GM11168 (cell line): ENCODE results near the gene NKAIN4.

Experiments
- in situ Hi-C: fragments of 300-500 bp; cut with MboI; formaldehyde crosslinking; loops from one replicate; pipeline ENCODE4 v1.12.0; 2022; ENCODE audit warnings: low sequenced_read_pairs; ENCODE audit not compliant: unreplicated experiment

NKAIN4 gene

DNA sequence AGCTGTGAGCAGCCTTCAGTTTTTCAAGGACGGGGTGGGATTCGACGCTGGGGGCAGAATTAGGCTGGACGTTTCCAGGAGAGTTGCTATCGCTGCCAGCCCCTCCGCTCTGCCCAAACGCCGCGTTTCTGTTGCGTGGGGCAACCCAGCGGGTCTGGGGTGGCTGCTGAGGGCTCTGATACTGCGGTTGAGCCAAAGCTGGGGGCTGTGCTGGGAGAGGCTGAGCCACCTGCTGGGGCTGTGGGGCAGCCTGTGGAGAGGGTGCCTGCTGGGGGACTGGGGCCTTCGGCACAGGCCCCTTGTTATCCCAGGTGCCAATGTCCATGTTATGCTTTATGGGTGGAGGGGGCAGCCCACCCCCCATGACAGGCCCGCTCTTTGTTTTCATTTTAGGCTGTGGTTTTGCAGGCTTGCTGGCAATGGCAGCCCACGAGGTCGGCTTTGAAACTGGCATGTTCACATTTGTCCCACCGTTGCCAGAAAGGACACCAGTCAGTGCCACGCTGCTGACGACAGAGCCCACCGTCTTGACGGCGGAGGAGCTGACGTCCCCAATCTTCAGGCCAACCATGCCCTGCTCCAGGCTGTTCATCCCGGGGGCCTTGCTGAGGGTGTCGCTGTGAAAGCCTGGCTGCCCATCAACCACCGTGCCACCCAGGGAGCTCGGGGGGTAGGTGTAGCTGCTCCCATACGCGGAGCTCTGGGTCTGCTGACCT, 51.3 kb downstream of the NKAIN4 start:
- in situ Hi-C loops: no loop called here

GRCh38 chr20:63202021-63202420, 52.2 kb downstream of the NKAIN4 start:
- in situ Hi-C loops: no loop called here

- in situ Hi-C loops: no loop called here
Measured at GRCh38 chr20:63198606-63199005, 55.7 kb downstream of the NKAIN4 start.

DNA sequence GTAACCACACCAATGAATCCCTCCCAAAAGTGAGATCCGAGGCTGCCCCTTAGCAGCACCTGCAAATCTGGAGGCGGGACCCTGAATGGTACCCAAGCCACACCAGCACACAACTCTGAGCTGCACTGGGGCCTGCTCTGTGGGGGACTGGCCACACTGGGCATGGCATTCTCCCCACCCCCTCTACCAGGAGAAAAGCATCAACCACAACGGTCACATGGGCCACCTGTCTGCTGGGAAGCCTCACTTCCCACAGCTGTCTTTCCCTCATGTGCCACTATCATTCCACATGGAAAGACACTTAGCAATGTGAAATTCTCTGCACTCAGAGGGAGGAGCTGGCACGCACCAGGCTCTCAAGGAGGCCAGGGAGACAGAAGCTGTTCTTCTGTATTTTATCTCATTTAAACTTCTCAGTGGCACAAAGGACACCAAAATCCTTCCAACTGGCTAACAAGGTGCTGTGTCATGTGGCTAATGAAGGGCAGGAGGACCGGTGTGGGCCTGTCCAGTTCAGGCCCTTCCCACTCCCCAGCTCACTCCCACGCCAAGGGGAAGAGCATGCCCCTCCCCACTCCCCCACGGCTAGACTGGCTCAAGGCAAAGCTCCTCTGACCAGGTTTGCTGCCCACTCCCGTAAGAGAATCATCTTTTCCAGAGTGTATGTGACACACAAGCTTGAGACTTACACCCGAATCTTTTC, 57.3 kb downstream of the NKAIN4 start:
- in situ Hi-C loops: no loop called here

DNA sequence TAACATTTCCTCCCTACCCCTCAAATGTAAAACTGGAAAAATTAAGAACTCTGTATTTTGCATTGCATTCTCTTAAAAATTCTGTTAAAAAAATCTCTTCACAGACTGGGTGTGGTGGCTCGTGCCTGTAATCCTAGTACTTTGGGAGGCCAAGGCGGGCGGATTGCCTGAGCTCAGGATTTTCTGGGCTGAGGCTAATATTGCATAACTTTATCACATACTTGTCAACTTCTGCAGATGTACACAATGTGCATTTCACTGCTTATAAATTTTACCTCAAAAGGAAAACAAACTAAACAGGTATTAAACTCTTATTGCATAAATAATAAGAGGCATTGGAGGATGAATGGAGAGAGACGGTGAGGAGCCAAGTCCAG, 59.5 kb downstream of the NKAIN4 start:
- in situ Hi-C loops: no loop called here

GRCh38 chr20:63194007-63194796, 60.1 kb downstream of the NKAIN4 start:
- in situ Hi-C loops: no loop called here

DNA sequence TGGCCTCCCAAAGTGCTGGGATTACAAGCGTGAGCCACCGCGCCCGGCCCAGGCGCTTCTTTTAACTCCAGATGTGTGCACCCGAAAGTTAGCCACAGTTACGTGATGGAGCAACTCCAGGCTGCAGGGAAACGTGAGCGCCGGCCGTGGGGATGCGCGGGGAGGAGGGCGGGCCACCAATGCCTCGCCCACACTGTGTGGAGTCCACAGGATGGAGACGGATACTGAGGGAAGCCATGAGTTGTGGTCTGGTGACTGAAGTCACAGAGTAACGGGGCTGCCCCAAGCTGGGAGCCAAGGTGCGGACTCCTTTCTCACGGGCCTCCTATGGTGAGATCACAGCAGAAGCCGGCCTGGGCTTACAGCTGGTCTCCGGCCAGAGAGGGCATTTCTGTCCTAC, 61.5 kb downstream of the NKAIN4 start:
- in situ Hi-C loops: no loop called here

- in situ Hi-C loops: no loop called here
Measured at GRCh38 chr20:63191400-63191799, 62.9 kb downstream of the NKAIN4 start.

DNA sequence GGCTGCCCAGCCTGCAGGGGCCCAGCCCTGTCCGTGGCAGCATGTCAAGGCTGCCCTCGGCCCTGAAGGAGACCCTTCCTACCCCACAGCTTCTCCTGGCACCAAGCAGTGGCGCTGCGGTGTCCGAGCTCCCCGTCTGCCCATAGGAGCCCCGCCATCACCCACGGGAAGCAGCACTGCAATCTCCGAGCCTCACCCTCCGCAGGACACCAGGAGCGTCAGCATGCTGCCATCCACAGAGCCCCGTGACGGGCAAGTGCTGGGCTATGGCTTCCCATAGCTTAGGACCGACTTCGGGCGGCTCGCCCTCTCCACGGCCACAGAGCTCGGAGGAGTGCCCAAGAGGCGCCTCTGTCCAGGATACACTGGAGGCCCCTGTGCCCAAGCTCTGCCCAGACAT, 63.4 kb downstream of the NKAIN4 start:
- in situ Hi-C loops: no loop called here
